DOHH2 (cell line): ENCODE results near the gene MCU.
"Not testable (repeated sequence)": the region's sequence is repeated elsewhere in the genome, so short reads cannot be mapped to it uniquely, and the experiment has no call there.

Experiments
- EZH2phosphoT487 ChIP-seq: fragments of 200-600 bp; sonication (generic); IDR thresholded peaks from 2 replicates; pipeline ENCODE4 v1.6.1; 2017; ENCODE audit warnings: borderline replicate concordance, mild to moderate bottlenecking, antibody characterized with exemption, low read length, moderate library complexity, mixed read lengths
- TF ChIP-seq, protein P1 (sequence below): fragments of 200-600 bp; sonication (generic); IDR thresholded peaks from one replicate; pipeline ENCODE4 v1.5.1; 2014; ENCODE audit warnings: antibody characterized with exemption, mild to moderate bottlenecking, low read depth, low read length; ENCODE audit not compliant: poor library complexity, severe bottlenecking

DNA sequence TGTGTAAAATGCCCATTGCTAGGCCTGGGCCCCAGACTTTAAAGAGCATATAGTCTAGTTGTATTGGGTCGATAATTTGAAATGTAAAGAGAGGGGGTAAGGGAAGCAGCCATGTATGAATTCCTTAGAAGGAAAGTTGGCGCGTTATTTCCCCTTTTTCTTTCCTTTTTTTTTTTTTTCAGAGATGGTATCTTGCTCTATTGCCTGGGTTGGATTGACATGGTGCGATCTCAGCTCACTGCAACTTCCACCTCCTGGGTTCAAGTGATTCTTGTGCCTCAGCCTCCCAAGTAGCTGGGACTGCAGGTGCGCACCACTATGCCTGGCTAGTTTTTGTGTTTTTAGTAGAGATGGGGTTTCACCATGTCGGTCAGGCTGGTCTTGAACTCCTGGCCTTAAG lies 45.4 kb downstream of the MCU start:
- TF ChIP-seq, protein P1, sequence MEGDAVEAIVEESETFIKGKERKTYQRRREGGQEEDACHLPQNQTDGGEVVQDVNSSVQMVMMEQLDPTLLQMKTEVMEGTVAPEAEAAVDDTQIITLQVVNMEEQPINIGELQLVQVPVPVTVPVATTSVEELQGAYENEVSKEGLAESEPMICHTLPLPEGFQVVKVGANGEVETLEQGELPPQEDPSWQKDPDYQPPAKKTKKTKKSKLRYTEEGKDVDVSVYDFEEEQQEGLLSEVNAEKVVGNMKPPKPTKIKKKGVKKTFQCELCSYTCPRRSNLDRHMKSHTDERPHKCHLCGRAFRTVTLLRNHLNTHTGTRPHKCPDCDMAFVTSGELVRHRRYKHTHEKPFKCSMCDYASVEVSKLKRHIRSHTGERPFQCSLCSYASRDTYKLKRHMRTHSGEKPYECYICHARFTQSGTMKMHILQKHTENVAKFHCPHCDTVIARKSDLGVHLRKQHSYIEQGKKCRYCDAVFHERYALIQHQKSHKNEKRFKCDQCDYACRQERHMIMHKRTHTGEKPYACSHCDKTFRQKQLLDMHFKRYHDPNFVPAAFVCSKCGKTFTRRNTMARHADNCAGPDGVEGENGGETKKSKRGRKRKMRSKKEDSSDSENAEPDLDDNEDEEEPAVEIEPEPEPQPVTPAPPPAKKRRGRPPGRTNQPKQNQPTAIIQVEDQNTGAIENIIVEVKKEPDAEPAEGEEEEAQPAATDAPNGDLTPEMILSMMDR: not testable (repeated sequence)
- TF ChIP-seq EZH2phosphoT487: not testable (repeated sequence)
